ENCODE results near the gene CAB39L.

CAB39L gene

GRCh38 chr13:49395878-49396380, 47.9 kb downstream of the CAB39L start:
- no peak for DNase-seq

- DNase-seq = no peak
Observed at GRCh38 chr13:49395451-49395865, 48.4 kb downstream of the CAB39L start.

- no peak for DNase-seq
Observed at GRCh38 chr13:49388091-49388635, 55.7 kb downstream of the CAB39L start.

- no peak for DNase-seq
Observed at GRCh38 chr13:49386664-49387063, 57.2 kb downstream of the CAB39L start.

- no peak for DNase-seq
Observed at GRCh38 chr13:49376121-49376520, 67.7 kb downstream of the CAB39L start.

GRCh38 chr13:49374585-49375290, 69.1 kb downstream of the CAB39L start:
- DNase-seq = no peak

GRCh38 chr13:49373716-49374115, 70.1 kb downstream of the CAB39L start:
- DNase-seq = no peak

GRCh38 chr13:49371943-49372613, 71.8 kb downstream of the CAB39L start:
- DNase-seq = peak; percentile 60

- no peak for DNase-seq
Observed at GRCh38 chr13:49370371-49370770, 73.5 kb downstream of the CAB39L start.

- DNase-seq = no peak
Observed at GRCh38 chr13:49369866-49370265, 74.0 kb downstream of the CAB39L start.

- no peak for DNase-seq
Observed at GRCh38 chr13:49368688-49369087, 75.2 kb downstream of the CAB39L start.

GRCh38 chr13:49367640-49368422, 76.0 kb downstream of the CAB39L start:
- DNase-seq = no peak

GRCh38 chr13:49366841-49367240, 77.0 kb downstream of the CAB39L start:
- DNase-seq = no peak

GRCh38 chr13:49357694-49358093, 86.2 kb downstream of the CAB39L start:
- no peak for DNase-seq

GRCh38 chr13:49356223-49356622, 87.6 kb downstream of the CAB39L start:
- no peak for DNase-seq

- DNase-seq = no peak
Observed at GRCh38 chr13:49354719-49355118, 89.1 kb downstream of the CAB39L start.

GRCh38 chr13:49353908-49354307, 90.0 kb downstream of the CAB39L start:
- DNase-seq = no peak

- no peak for DNase-seq
Observed at GRCh38 chr13:49351871-49352270, 92.0 kb downstream of the CAB39L start.

- no peak for DNase-seq
Observed at GRCh38 chr13:49348751-49349150, 95.1 kb downstream of the CAB39L start.

- no peak for DNase-seq
Observed at GRCh38 chr13:49347650-49348385, 96.0 kb downstream of the CAB39L start.

- no peak for DNase-seq
Observed at GRCh38 chr13:49346460-49346859, 97.4 kb downstream of the CAB39L start.

- DNase-seq = no peak
Observed at GRCh38 chr13:49343731-49344130, 100.1 kb downstream of the CAB39L start.

- DNase-seq = no peak
Observed at GRCh38 chr13:49343255-49343654, 100.6 kb downstream of the CAB39L start.

Measured in CD4-positive, alpha-beta T cell treated with Interleukin-17A for 1 hour (primary cell).